SU-DHL-6 (cell line): ENCODE measurements around the gene TSPO.

Source experiments
- H2AFZ ChIP-seq: fragments of 200-600 bp; sonication (generic); 2 replicates; pipeline ENCODE4 v1.6.1; 2014; ENCODE audit warnings: low read depth, mild to moderate bottlenecking, moderate library complexity, mixed read lengths, antibody characterized with exemption, low read length; ENCODE audit not compliant: severe bottlenecking
- H3F3A ChIP-seq: fragments of 200-600 bp; shearing (Covaris generic); 2 replicates; pipeline ENCODE4 v1.6.0; 2016; ENCODE audit warnings: antibody characterized with exemption, mild to moderate bottlenecking; ENCODE audit not compliant: insufficient read depth
- H3K27ac ChIP-seq: fragments of 200-600 bp; sonication (generic); 2 replicates; pipeline ENCODE4 v1.5.1; 2016; ENCODE audit warnings: low read depth, mild to moderate bottlenecking, low read length, moderate library complexity, mixed read lengths
- H3K27me3 ChIP-seq: fragments of 200-600 bp; sonication (generic), shearing (Covaris generic); 2 replicates; pipeline ENCODE4 v1.6.0; 2014; ENCODE audit warnings: mild to moderate bottlenecking, low read length
- H3K36me3 ChIP-seq: fragments of 200-600 bp; sonication (generic); 2 replicates; pipeline ENCODE4 v1.6.1; 2014; ENCODE audit warnings: mild to moderate bottlenecking, low read length, mixed read lengths
- H3K4me2 ChIP-seq: fragments of 300-600, 200-600 bp; shearing (Covaris generic), sonication (generic); 2 replicates; pipeline ENCODE4 v1.6.0; 2014; ENCODE audit warnings: low read length, low read depth, mild to moderate bottlenecking; ENCODE audit not compliant: poor library complexity, severe bottlenecking
- H3K4me3 ChIP-seq: fragments of 200-600 bp; sonication (generic); 2 replicates; pipeline ENCODE4 v1.5.1; 2014; ENCODE audit warnings: antibody characterized with exemption, low read length, mild to moderate bottlenecking, mixed read lengths; ENCODE audit not compliant: insufficient read depth, poor library complexity, severe bottlenecking
- H3K79me2 ChIP-seq: fragments of 200-600 bp; sonication (generic); 2 replicates; pipeline ENCODE4 v1.6.1; 2014; ENCODE audit warnings: mild to moderate bottlenecking, low read length, moderate library complexity; ENCODE audit not compliant: insufficient read depth
- H3K9ac ChIP-seq: fragments of 200-600 bp; sonication (generic); 2 replicates; pipeline ENCODE4 v1.7.0; 2014; ENCODE audit warnings: mild to moderate bottlenecking, low read length
- H3K9me2 ChIP-seq: fragments of 200-600 bp; sonication (generic); replicated peaks from 2 replicates; pipeline ENCODE4 v1.6.1; 2014; ENCODE audit warnings: low read length; ENCODE audit not compliant: insufficient read depth
- H3K9me3 ChIP-seq: fragments of 200-600 bp; sonication (generic); 2 replicates; pipeline ENCODE4 v1.6.1; 2014; ENCODE audit warnings: low read length, mixed read lengths; ENCODE audit not compliant: insufficient read depth
- H4K20me1 ChIP-seq: fragments of 200-600 bp; sonication (generic); 2 replicates; pipeline ENCODE4 v1.6.1; 2014; ENCODE audit warnings: low read depth, mild to moderate bottlenecking, antibody characterized with exemption, low read length, moderate library complexity, mixed read lengths
- EZH2phosphoT487 ChIP-seq: fragments of 200-600 bp; sonication (generic), shearing (Covaris generic); conservative IDR thresholded peaks from 2 replicates; pipeline ENCODE4 v1.6.1; 2018; ENCODE audit warnings: mild to moderate bottlenecking, antibody characterized with exemption, low read length, moderate library complexity, mixed read lengths
- TF ChIP-seq, protein P1 (sequence below): fragments of 200-600 bp; sonication (generic); IDR thresholded peaks from one replicate; pipeline ENCODE4 v1.5.1; 2017; ENCODE audit warnings: antibody characterized with exemption, mild to moderate bottlenecking, low read length, moderate library complexity; ENCODE audit not compliant: insufficient read depth, poor library complexity, severe bottlenecking

TSPO gene

DNA sequence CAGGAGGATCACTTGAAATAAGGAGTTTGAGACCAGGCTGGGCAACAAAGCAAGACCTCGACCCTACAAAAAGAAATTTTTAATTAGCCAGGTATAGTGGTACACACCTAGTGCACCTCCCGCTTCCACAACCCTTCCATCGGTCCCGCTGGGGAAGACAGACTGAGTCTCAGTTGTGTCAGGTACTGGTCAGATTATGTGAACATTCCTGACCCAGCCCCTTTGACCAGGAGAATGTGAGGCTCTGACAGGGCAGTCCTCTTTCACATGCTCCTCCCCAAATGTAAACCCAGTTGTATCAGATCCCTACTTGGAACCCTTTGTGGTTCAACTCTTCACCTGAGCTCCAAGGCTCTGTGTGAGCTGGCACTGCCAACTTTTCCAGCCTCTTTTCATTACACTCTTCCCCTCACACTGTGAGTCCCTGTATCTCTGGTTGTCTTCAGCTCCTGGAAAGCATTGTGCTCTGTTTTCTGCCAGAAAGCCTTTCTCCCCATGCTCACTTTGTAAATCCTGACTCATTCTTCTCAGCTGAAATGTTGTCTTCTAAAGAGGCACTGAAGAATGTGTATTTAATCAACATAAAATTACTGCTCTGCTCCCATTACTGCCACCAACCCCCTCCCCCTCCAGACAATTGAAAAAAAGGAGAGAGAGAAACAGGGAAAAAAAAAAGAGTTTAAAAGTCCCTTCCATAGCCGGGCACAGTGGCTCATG, 37.6 kb downstream of the TSPO start:
- H3K27ac ChIP-seq: no peak overlapping the region
- no peak for TF ChIP-seq EZH2phosphoT487
- TF ChIP-seq, protein P1, sequence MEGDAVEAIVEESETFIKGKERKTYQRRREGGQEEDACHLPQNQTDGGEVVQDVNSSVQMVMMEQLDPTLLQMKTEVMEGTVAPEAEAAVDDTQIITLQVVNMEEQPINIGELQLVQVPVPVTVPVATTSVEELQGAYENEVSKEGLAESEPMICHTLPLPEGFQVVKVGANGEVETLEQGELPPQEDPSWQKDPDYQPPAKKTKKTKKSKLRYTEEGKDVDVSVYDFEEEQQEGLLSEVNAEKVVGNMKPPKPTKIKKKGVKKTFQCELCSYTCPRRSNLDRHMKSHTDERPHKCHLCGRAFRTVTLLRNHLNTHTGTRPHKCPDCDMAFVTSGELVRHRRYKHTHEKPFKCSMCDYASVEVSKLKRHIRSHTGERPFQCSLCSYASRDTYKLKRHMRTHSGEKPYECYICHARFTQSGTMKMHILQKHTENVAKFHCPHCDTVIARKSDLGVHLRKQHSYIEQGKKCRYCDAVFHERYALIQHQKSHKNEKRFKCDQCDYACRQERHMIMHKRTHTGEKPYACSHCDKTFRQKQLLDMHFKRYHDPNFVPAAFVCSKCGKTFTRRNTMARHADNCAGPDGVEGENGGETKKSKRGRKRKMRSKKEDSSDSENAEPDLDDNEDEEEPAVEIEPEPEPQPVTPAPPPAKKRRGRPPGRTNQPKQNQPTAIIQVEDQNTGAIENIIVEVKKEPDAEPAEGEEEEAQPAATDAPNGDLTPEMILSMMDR: no peak
- H3K9ac ChIP-seq: no peak overlapping the region
- H3K9me3 ChIP-seq: no peaks in the 10 kb centered on the region
- no peak overlapping the region for H3K4me2 ChIP-seq
- no peaks in the 10 kb centered on the region for H3K27me3 ChIP-seq
- no peaks in the 10 kb centered on the region for H3K36me3 ChIP-seq
- no peaks in the 10 kb centered on the region for H3F3A ChIP-seq
- no peaks in the 10 kb centered on the region for H4K20me1 ChIP-seq
- H3K4me3 ChIP-seq: no peak overlapping the region
- H3K9me2 ChIP-seq: no peaks in the 10 kb centered on the region
- peaks cover 14% of the 10 kb centered on the region for H3K79me2 ChIP-seq
- H2AFZ ChIP-seq: no peak overlapping the region

DNA sequence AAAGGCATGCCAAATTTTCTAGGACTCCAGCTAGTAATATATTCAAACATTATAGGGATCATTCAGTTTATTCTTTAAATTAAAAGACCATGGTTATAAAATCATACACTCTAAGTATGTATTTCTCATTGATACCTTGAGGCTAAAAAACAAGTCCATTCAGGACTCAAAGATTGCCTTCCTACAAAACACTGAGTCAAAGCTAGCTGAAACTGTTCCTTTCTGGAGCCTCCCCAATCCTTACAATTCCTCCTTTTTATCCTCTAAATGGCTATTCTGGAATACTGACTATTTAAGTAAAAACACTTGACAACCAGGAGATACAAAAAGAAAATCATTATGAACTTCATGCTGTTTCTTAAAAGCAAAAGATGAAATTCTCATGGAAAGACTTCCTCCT, 40.5 kb downstream of the TSPO start:
- Histone ChIP-seq H3K4me3 (no peak overlapping the region), H4K20me1 (no peaks in the 10 kb centered on the region), H3K27ac (no peak overlapping the region), H3K36me3 (no peaks in the 10 kb centered on the region), H2AFZ (no peak overlapping the region), H3F3A (no peaks in the 10 kb centered on the region), H3K9me3 (no peaks in the 10 kb centered on the region), H3K9ac (no peak overlapping the region), H3K4me2 (no peak overlapping the region), H3K79me2 (no peaks in the 10 kb centered on the region), H3K27me3 (no peaks in the 10 kb centered on the region), H3K9me2 (no peaks in the 10 kb centered on the region)
- no peak for TF ChIP-seq EZH2phosphoT487
- TF ChIP-seq, protein P1: no peak

- no peak overlapping the region for H3K4me2 ChIP-seq
- no peak overlapping the region for H3K4me3 ChIP-seq
- no peak overlapping the region for H2AFZ ChIP-seq
- H3K79me2 ChIP-seq: no peaks in the 10 kb centered on the region
- no peaks in the 10 kb centered on the region for H3F3A ChIP-seq
- H3K9me2 ChIP-seq: no peaks in the 10 kb centered on the region
- TF ChIP-seq, protein P1: no peak
- TF ChIP-seq EZH2phosphoT487: no peak
- H3K9ac ChIP-seq: no peak overlapping the region
- no peaks in the 10 kb centered on the region for H3K36me3 ChIP-seq
- H4K20me1 ChIP-seq: no peaks in the 10 kb centered on the region
- no peaks in the 10 kb centered on the region for H3K27me3 ChIP-seq
- H3K9me3 ChIP-seq: no peaks in the 10 kb centered on the region
- H3K27ac ChIP-seq: no peak overlapping the region
Observed at GRCh38 chr22:43197271-43197941, 46.0 kb downstream of the TSPO start.
